Calu3 (cell line): ENCODE data around the gene LMTK3. TPM values are rescaled to one million over a fixed set of nuclear protein-coding genes. Genes with fewer than 3 reads are reported as not detected.

Experiments used
- BruUV-seq: library from RNA; stranded (reverse); fragments of 400-500 nt; replicated peaks from 2 replicates; lab custom pipeline; 2021; lab: Mats Ljungman, UMichigan
- CTCF ChIA-PET: fragments of 300-600 bp; sonication (Branson Sonifier 250); formaldehyde crosslinking; loops from one replicate; lab custom pipeline; 2022; ENCODE audit warnings: antibody characterized with exemption; lab: Charles Lee
- DNase-seq: peaks from one replicate; pipeline ENCODE4 v3.0.0; 2022
- H3K27ac Mint-ChIP-seq: one replicate; pipeline ENCODE4 v1.8.0; 2022; ENCODE audit warnings: mixed read lengths; ENCODE audit not compliant: unreplicated experiment
- H3K27me3 Mint-ChIP-seq: one replicate; pipeline ENCODE4 v1.8.0; 2022; ENCODE audit warnings: mixed read lengths; ENCODE audit not compliant: unreplicated experiment
- H3K36me3 Mint-ChIP-seq: one replicate; pipeline ENCODE4 v1.8.0; 2022; ENCODE audit warnings: mild to moderate bottlenecking, moderate library complexity, mixed read lengths; ENCODE audit not compliant: insufficient read depth, unreplicated experiment
- H3K4me1 Mint-ChIP-seq: one replicate; pipeline ENCODE4 v1.8.0; 2022; ENCODE audit warnings: mild to moderate bottlenecking, low read depth, mixed read lengths; ENCODE audit not compliant: unreplicated experiment
- H3K4me3 Mint-ChIP-seq: one replicate; pipeline ENCODE4 v1.8.0; 2022; ENCODE audit warnings: mild to moderate bottlenecking, low read depth, moderate library complexity, mixed read lengths; ENCODE audit not compliant: unreplicated experiment
- H3K9me3 Mint-ChIP-seq: one replicate; pipeline ENCODE4 v1.8.0; 2022; ENCODE audit warnings: low read depth, mixed read lengths; ENCODE audit not compliant: unreplicated experiment
- CTCF ChIP-seq: fragments of 200-600 bp; IDR thresholded peaks from one replicate; pipeline ENCODE4 v1.8.0; 2022; ENCODE audit warnings: antibody characterized with exemption; ENCODE audit not compliant: unreplicated experiment
- intact Hi-C: fragments of 100-400 bp; cut with micrococcal nuclease; formaldehyde crosslinking; loops from one replicate; pipeline ENCODE4 v1.10.0; 2022; ENCODE audit not compliant: unreplicated experiment
- total RNA-seq: library from RNA; stranded (reverse); gene quantifications from 2 replicates; pipeline ENCODE4 v1.2.3, GENCODE V29; 2022

The LMTK3 gene
- total RNA-seq, 1 experiment from 2014 or later: 1.0 TPM

- Mint-ChIP-seq H3K4me1 (peaks cover 18% of the 10 kb centered on the region), H3K36me3 (peaks cover 5% of the 10 kb centered on the region), H3K9me3 (no peaks in the 10 kb centered on the region), H3K27ac (no peak overlapping the region), H3K27me3 (peaks cover 14% of the 10 kb centered on the region), H3K4me3 (no peak overlapping the region)
- TF ChIP-seq CTCF: no peak
- CTCF ChIA-PET: interaction anchor here (0.7 kb wide), 1 partner anchor 9 kb away, joined by 3 read pairs; no protein-coding TSS in a partner anchor
- intact Hi-C loops: no loop called here
- no peak for DNase-seq
- no TSS peak for BruUV-seq
These were observed 37.7 kb upstream of the LMTK3 start for GRCh38 chr19:48549380-48549779.

GRCh38 chr19:48548253-48548911 lies 36.7 kb upstream of the LMTK3 start:
- no peak for DNase-seq
- intact Hi-C loops: no loop called here
- H3K36me3 Mint-ChIP-seq: peaks cover 3% of the 10 kb centered on the region
- no peak overlapping the region for H3K4me3 Mint-ChIP-seq
- no TSS peak for BruUV-seq
- CTCF ChIA-PET: interaction anchor here (0.7 kb wide), 1 partner anchor 8 kb away, joined by 3 read pairs; no protein-coding TSS in a partner anchor
- no peak overlapping the region for H3K27ac Mint-ChIP-seq
- peaks cover 14% of the 10 kb centered on the region for H3K27me3 Mint-ChIP-seq
- peaks cover 11% of the 10 kb centered on the region for H3K4me1 Mint-ChIP-seq
- H3K9me3 Mint-ChIP-seq: no peaks in the 10 kb centered on the region
- no peak for TF ChIP-seq CTCF

- no peak for TF ChIP-seq CTCF
- H3K36me3 Mint-ChIP-seq: peaks cover 9% of the 10 kb centered on the region
- CTCF ChIA-PET: no interaction called here
- intact Hi-C loops: no loop called here
- BruUV-seq: no TSS peak
- no peak for DNase-seq
- H3K27me3 Mint-ChIP-seq: peaks cover 14% of the 10 kb centered on the region
- H3K4me3 Mint-ChIP-seq: no peak overlapping the region
- no peaks in the 10 kb centered on the region for H3K9me3 Mint-ChIP-seq
- H3K4me1 Mint-ChIP-seq: peaks cover 18% of the 10 kb centered on the region
- H3K27ac Mint-ChIP-seq: no peak overlapping the region
These were observed 36.1 kb upstream of the LMTK3 start for GRCh38 chr19:48547722-48548121.

- no peak overlapping the region for H3K27ac Mint-ChIP-seq
- peaks cover 9% of the 10 kb centered on the region for H3K4me1 Mint-ChIP-seq
- no peak for DNase-seq
- no peaks in the 10 kb centered on the region for H3K9me3 Mint-ChIP-seq
- BruUV-seq: no TSS peak
- no peaks in the 10 kb centered on the region for H3K27me3 Mint-ChIP-seq
- TF ChIP-seq CTCF: no peak
- H3K36me3 Mint-ChIP-seq: peaks cover 9% of the 10 kb centered on the region
- intact Hi-C loops: no loop called here
- CTCF ChIA-PET: interaction anchor here (0.6 kb wide), 2 partner anchors 12 to 376 kb away, joined by 4 read pairs; no protein-coding TSS in a partner anchor
- H3K4me3 Mint-ChIP-seq: no peak overlapping the region
These were observed 33.5 kb upstream of the LMTK3 start for GRCh38 chr19:48544856-48545750.
